HG03558 (cell line): ENCODE measurements around the gene TBC1D2.
A peak's percentile ranks its signal among the peaks of the same experiment; 100 is the strongest.
"Not testable (repeated sequence)": the region's sequence is repeated elsewhere in the genome, so short reads cannot be mapped to it uniquely, and the experiment has no call there.

ENCODE experiments used
- ATAC-seq: cut with Tn5 transposase; IDR thresholded peaks from one replicate; pipeline ENCODE4 v1.9.1; 2021; ENCODE audit warnings: moderate number of reproducible peaks; ENCODE audit not compliant: unreplicated experiment; ENCODE audit errors: extremely low read depth

TBC1D2 gene

DNA sequence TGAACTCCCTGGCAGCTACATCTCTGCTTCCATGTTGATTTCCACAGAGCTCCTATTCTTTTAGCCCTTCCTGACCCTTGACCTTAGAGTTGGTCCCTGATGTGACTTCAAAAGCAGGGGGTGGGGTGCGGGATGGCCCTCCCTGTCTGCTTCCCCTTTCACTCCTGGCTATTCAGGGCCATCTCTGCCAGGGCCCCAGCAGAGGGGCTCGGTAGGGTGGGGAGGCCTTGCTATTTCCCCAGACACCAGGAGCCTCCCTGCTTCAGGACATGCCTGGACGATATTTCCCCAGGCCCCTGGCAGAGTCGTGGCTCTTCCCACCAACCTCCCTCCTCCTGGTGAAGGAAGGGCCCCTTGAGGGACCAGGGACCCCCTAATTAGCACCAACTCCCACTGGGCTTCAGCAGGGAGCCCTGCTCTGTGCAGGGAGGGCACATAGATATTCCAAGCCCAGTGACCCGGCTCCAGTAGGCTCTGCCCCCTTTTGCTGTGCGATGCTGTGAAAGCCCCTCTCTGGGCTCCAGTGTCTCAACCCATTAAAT lies 80.3 kb downstream of the TBC1D2 start:
- no peak for ATAC-seq

DNA sequence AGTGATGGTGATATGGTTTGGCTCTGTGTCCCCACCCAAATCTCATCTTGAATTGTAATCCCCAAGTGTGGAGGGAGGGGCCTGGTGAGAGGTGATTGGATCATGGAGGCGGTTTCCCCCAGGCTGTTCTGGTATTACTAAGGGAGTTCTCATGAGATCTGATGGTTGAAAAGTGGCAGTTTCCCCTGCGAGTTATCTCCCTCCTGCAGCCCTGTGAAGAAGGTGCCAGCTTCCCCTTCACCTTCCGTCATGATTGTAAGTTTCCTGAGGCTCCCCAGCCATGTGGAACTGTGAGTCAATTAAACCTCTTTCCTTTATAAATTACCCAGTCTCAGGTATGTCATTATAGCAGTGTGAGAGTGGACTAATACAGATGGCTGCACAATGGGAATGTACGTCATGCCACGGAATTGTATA lies 80.9 kb downstream of the TBC1D2 start:
- ATAC-seq = not testable (repeated sequence)

DNA sequence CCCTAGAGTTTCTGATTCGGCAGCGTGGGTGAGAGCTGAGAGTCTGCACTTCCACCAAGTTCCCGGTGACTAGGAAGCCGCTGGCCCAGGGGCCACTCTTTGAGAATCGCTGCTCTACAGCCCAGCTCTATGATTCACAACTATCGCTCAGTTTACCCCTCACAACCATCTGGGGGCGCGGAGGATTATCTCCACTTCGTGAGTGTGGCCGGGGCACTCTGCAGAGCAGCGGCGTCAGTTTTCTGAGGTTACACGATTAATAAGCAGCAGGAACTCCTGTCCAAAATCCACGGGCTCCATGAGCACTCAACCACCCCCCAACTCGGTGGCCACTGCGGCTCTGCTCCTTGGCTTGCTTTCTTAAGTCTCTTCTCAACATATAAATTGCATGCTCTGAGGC lies 82.3 kb downstream of the TBC1D2 start:
- ATAC-seq = no peak

DNA sequence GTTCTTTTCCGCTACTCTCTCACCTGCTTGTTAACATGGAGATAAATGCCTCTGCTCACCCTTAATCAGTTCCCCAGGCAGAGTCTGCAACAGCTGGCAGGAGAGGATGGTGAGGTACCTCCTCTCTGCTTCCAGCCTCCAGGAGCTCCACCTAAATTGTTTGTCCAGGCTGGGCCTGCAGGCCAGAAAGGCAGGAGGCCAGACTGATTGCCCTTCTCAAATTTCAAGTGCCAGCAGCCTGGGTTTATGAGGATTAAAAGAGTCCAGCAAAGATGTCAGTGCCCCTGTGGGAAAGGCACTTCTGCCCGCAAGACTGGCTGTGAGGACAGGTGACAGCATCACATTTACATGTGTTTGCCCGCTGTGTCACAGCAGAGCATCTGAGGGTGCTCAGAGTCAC lies 82.8 kb downstream of the TBC1D2 start:
- no peak for ATAC-seq

DNA sequence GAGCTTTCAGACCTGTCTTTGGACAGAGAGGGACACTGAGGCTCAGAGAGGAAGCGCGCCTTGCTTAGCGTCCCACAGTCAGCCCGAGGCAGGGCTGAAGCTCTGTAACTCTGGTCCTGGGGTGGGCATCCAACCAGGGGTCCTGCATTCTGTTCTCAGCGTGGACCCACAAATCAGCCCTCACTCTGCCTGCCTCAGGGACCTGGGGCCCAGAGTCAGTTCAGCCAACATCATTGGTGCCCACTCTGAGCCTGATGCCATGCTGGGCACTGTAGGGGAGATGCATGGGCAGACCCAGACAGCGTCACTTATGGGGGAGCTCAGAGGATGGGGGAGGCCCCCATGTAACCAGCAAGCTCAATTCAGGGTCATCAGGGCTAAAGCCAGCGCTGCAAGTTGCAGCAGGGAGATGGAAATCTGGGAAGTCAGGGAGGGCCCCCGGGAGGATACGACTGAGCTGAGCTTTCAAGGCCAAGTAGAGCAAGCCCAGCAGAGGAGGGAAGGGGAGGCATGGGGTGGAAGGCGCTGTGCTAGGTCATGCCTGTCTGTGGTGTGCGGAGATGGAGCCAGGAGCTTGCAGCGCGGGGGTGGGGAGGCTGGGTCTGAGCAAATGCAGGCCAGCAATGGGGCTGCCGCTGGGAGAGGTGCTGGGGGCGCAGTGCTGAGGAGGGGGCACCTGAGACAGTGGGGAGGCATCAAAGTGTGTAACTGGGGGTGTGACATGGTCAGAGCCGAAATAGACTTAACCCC lies 84.1 kb downstream of the TBC1D2 start:
- ATAC-seq = no peak

DNA sequence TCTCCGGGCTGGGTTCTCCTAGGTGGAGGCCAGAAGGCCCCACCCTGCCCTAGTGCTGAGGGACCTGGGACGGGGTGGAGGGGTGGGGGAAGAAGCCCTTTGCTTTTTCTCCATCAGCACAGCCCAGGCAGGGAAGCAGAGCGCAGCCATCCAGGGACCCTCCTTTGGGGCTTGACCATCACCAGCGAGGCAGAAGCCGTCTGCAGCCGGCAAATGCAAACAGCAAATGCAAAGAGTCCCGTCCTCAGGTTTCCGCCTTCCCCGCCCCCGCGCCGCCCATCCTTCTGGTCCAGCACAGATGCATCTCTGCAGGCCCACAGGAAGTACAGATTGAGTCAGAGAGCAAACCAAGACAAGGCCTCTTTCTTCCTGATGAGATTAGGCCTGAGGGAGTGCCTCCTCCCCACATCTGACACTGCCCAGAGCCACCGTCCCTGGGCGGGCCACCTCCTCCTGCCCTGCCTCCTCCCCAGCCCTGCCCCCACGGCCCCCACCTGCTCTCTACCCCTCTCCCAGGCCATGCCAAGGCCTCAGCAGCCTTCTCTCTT lies 86.4 kb downstream of the TBC1D2 start:
- ATAC-seq = peak; percentile 95

DNA sequence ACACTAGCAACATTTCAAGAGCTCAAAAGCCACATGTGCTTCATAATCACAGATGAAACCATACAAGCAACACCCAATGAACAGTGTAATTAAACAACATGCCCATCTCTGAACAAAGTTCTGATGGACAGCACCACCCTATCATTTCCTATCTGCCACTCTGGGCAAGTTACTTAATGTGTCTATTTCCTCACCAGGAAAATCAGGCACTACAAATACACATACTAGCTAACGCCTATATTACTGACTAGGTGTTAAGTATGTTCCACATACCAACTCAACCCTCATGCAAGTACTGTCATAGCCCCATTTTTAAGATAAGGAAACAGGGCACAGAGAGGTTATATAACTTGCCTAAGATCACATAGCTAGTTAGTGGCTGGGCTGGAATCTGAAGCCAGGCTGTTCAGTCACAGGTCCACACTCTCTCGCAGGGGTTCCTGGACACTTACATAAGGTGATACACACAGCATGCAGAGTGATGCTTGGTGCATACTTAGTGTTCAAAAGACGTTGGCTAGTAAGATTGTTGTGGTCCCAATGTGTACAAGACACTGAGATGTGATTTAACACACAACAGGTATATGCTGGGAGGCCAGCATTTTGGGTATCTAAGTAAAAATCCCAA lies 87.2 kb downstream of the TBC1D2 start:
- no peak for ATAC-seq

DNA sequence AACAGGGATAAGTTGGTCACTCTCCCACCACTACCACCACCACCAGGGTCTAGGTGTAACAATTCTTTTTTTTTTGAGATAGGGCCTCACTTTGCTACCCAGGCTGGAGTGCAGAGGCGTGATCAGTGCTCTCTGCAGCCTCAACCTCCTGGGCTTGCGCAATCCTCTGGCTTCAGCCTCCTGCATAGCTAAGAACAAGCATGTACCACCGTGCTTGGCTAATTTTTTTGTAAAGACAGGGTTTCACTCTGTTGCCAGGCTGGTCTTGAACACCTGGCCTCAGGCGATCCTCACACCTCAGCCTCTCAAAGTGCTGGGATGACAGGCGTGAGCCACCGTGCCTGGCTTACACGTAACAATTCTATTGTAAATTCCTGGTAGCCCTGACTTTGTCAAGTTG lies 90.5 kb downstream of the TBC1D2 start:
- no peak for ATAC-seq

DNA sequence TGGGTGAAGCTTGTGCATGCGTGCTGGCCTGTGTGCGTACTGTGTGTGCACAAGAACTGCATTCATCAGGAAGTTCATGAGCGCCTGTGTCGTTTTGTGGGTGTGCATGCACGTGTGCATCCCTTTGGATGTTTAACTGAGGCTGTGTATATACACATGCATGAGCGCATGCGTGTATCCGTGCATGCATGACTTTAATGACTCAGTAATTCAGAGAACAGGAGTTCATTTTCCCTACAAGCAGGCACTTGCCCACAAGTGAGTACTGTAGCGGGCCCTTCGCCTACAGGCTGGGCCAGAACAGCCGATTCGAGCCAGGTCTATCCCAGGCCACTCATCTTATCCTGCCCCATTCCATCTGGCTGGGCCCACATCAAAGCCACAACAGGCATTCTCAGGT lies 92.8 kb downstream of the TBC1D2 start:
- no peak for ATAC-seq

DNA sequence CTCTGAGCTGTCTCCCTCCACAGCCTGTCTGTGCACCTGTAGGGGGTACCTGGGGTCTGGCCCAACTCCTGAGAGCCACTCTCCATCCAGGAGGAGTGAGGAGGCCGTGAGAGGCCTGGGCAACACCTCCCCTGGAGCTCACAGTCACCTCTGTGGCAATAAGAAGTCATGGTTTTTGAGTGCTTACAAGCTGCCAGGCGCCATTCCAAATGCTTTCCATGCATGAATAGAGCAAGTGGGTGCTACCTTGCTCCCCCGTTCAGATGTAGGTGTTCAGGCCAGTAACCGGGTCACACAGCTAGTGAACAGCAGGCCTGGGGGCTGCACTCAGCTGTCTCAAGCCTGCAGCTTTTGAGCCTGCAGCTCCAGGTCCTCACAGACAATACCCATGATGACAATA lies 93.6 kb downstream of the TBC1D2 start:
- ATAC-seq = no peak

DNA sequence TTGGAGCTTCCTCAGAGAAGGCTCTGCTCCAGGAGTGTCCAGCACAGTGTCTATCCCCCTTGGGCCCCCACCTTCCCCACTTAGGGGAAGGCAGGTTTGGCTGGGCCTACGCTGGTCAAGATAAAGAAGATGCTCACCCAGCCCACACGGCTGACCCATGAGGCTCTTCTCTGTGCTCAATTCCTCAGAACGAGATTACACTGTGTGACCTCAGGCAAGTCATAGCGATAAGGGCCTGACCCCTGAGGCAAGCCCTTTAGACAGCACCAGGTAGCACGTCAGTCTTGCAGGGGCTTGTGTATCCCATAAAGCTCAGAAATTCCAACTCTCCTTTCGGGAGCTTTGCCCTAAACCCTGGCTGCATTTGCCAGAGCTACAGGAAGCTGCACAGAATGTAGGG lies 95.7 kb downstream of the TBC1D2 start:
- no peak for ATAC-seq

DNA sequence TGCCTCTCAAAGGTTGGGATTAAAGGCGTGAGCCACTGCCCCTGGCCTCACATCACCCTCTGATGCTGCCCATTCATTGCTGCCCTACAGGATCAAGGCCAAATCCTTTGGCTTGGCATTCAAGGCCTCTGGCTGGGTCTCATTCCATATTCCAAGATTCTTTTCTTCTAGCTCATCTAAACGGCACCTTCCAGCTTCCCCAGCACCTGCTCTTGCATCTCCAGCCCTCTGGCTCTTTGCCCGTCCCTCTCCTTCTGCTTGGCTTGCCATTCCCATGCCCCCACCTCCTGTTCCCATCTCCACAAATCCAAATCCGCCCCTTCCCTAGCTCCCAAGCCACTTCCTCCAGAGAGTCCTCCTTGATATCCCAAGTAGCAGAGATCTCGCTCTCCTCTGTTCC lies 96.1 kb downstream of the TBC1D2 start:
- ATAC-seq = no peak

DNA sequence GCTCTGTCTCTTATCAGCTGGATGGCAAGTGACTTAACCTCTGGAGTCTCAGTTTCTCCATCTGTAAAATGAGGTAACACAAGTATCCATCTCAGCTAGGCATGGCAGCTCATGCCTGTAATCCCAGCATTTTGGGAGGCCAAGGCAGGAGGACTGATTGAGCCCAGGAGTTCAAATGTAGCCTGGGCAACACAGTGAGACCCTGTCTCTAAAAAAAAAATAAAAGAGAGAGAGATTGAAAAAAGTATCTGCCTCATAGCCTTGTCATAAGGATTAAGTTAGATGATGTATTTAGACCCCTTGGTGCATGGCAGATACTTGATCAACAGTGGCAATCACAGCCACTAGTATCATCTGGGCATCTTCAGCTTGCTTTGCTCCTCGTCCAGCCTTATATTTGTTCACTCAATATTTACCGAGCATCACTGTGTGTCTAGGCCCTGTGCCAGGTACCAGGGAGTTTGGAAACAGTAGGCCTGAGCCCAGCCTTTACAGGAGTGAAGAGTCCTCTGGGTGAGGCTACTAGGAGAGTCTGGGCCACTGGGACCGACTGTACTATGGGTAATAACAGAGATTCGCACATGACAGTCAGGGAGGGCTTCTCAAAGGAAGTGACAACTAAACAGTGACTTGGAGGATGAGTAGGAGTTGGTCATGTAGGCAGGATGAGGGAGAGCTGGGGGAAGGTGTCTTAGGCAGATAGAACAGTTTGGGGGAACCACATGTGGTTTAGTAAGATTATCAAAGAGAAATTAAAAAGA lies 97.2 kb downstream of the TBC1D2 start:
- ATAC-seq = no peak

DNA sequence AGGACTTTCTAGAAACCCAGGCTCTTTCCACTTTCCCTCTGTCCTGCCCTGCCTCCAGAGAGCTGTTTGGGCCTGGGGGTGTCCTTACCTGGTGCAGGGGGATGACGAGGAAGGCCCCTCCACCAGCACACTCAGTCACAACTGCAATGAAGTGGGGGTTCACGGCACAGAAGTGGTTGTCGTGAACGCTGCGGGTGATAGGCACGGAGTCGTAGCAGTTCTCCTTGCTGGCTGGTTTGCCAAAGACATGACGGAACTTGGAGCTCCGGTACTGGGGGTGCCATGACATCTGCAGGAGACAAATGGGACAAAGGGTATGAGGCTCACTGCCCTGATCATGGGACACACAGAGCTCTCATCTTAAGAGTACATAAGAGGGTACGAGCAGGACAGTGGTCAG lies 98.1 kb downstream of the TBC1D2 start:
- ATAC-seq = no peak

DNA sequence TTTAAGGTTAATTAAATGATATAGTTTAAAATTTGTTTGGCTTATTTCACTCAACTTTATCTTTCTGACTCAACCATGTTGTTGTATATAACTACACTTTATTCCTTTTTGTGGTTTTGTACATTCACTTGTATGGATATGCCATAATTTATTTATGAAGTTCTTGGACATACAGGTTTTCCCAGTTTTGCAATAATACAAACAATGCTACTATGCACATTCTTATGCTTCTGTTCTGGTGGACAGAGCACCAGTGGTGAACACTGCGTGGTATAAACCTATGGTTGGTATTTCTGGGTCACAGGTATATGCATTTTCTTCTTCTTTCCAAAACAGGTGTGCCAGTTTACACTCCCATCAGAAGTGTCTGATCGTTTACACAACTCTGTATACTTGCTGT lies 100.8 kb downstream of the TBC1D2 start:
- no peak for ATAC-seq

DNA sequence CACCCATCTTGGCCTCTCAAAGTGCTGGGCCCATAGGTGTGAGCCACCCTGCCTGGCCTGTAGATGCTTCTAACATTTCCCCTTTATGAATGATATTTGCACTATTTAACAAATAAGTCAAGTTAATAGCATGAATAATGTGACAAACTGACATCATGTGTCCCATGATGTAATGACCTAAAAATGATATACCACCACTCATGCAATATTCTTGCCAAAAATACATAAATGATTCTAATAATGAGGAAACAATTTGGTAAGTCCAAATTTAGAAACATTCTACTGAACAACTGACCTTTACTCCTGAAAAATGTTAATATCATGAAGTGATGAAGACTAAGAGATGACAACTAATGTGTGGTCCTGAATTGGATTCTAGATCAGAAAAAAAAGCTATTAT lies 102.9 kb downstream of the TBC1D2 start:
- ATAC-seq = no peak

DNA sequence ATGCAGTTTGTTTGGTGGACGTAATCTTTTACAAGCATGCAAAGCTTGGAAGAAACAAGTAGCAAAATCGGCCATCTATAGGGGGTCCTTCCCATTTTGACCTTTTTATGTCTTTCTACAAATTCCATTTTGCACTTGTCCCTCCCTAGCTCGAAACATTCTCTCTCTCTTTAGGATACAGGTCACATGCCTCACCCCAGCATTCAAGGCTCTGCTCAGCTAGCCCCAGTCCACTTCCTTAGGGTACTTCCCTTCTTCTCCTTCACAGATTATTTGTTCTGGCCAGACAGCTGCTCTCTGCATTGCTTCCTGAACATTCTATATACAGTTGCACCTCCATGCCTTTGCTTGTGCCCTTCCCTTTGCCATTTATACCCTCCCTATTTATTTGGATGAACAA lies 104.7 kb downstream of the TBC1D2 start:
- no peak for ATAC-seq

DNA sequence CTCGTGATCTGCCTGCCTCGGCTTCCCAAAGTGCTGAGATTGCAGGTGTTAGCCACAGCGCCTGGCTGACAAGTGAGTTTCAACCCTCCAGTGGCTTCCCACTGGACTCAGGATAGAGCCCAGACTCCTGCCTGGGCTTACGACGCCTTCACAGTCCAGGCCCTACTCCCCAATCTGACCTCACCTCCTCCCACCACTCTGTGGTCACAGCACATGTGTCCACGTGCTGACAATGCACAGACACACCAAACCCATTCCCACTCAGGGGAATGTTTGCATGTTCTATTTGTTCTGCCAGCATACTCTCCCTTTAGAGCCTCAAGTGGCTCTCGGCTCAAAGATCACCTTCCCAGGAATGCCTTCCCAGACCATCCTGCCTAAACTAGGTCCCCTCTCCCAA lies 105.3 kb downstream of the TBC1D2 start:
- no peak for ATAC-seq

DNA sequence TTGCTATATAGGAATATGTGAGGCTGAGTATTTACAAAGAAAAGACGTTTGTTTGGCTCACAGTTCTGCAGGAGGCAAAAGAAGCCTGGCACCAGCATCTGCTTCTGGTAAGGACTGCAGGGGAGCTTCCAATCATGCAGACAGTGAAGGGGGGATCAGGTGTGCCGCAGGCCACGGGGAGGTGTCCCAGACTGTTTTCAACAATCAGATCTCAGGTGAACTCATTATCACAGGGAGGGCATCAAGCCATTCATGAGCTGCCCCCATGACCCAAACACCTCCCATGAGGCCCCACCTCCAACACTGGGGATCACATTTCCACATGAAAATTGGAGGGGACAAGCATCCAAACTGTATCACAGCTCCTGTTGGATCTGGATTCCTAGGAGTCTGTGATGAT lies 106.0 kb downstream of the TBC1D2 start:
- ATAC-seq = no peak
